ENCODE measurements around the gene BLID.

The BLID gene

DNA sequence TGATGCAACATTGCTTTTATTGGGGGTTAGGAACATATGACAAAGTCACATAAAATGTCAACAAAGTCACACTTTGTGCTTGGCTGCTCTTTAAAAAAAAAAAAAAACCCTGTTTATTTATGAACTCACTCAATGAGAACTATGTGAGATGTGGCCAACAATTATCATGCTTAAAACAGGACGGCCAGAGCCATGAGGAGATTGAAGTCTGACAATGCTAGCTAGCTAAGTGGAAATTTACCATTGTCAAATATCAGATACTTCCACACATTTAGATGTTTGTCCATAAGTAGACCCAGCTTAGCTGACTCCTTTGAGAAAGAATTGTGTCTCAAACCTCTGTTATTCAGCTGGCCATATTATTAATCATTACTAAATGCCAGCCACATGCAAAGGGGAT is 26.9 kb downstream of the BLID start:
- no peaks in the 10 kb centered on the region for H3K4me1 ChIP-seq (ENCODE audit: control insufficient read depth, insufficient read depth, low read length)
- H3K4me3 ChIP-seq (ENCODE audit: low read depth, low read length): no peak overlapping the region
- no peaks in the 10 kb centered on the region for H3K36me3 ChIP-seq (ENCODE audit: control insufficient read depth in 2 of 2, insufficient read depth in 1 of 2, low read length in 2 of 2)
- TF ChIP-seq ZSCAN30 (tag by site-specific recombination; IDR thresholded peaks at IDR 0.05): no peak
- no peak for TF ChIP-seq ZNF843 (tag by site-specific recombination; IDR thresholded peaks at IDR 0.05)
- TF ChIP-seq, protein P1, sequence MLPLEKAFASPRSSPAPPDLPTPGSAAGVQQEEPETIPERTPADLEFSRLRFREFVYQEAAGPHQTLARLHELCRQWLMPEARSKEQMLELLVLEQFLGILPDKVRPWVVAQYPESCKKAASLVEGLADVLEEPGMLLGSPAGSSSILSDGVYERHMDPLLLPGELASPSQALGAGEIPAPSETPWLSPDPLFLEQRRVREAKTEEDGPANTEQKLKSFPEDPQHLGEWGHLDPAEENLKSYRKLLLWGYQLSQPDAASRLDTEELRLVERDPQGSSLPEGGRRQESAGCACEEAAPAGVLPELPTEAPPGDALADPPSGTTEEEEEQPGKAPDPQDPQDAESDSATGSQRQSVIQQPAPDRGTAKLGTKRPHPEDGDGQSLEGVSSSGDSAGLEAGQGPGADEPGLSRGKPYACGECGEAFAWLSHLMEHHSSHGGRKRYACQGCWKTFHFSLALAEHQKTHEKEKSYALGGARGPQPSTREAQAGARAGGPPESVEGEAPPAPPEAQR (tag by site-specific recombination; IDR thresholded peaks at IDR 0.05): no peak
- no peak for TF ChIP-seq KLF8 (tag by site-specific recombination; IDR thresholded peaks at IDR 0.05)
- no peak for TF ChIP-seq ZBTB48 (tag by site-specific recombination; IDR thresholded peaks at IDR 0.05)
- TF ChIP-seq GLI2 (tag by site-specific recombination; IDR thresholded peaks at IDR 0.05; ENCODE audit: borderline replicate concordance, low read depth): no peak
- CTCF ChIA-PET: no interaction called here
- H3K27ac ChIP-seq (ENCODE audit: extremely low read depth, low read depth, low read length): no peak overlapping the region
- no peaks in the 10 kb centered on the region for H3K9me3 ChIP-seq (ENCODE audit: control insufficient read depth, insufficient read depth, low read depth, low read length)
- POLR2A ChIA-PET: no interaction called here

DNA sequence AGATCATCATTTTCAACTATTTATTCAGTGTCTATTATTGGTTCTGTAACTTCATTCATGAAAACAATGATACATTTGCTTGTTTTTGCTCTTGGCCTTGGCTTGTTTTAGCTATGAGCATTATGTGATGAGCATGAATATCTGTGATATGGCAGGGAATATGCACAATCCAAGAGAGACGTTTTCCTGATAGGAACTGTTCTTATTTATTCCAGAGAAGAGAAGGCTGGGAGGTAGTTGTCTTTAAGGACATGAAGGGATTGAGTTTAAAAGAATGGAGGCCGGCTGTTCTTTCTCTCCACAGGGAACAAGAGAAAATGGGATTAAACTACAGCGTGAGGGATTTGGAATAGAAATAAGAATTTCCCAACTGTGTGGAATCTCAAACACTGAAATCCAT is 30.3 kb downstream of the BLID start:
- Histone ChIP-seq H3K36me3 (ENCODE audit: control insufficient read depth in 2 of 2, insufficient read depth in 1 of 2, low read length in 2 of 2) (no peaks in the 10 kb centered on the region), H3K4me3 (ENCODE audit: low read depth, low read length) (no peak overlapping the region), H3K9me3 (ENCODE audit: control insufficient read depth, insufficient read depth, low read depth, low read length) (no peaks in the 10 kb centered on the region), H3K4me1 (ENCODE audit: control insufficient read depth, insufficient read depth, low read length) (no peaks in the 10 kb centered on the region), H3K27ac (ENCODE audit: extremely low read depth, low read depth, low read length) (no peak overlapping the region)
- POLR2A ChIA-PET: no interaction called here
- TF ChIP-seq, protein P2, sequence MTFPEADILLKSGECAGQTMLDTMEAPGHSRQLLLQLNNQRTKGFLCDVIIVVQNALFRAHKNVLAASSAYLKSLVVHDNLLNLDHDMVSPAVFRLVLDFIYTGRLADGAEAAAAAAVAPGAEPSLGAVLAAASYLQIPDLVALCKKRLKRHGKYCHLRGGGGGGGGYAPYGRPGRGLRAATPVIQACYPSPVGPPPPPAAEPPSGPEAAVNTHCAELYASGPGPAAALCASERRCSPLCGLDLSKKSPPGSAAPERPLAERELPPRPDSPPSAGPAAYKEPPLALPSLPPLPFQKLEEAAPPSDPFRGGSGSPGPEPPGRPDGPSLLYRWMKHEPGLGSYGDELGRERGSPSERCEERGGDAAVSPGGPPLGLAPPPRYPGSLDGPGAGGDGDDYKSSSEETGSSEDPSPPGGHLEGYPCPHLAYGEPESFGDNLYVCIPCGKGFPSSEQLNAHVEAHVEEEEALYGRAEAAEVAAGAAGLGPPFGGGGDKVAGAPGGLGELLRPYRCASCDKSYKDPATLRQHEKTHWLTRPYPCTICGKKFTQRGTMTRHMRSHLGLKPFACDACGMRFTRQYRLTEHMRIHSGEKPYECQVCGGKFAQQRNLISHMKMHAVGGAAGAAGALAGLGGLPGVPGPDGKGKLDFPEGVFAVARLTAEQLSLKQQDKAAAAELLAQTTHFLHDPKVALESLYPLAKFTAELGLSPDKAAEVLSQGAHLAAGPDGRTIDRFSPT (tag by site-specific recombination; IDR thresholded peaks at IDR 0.05): no peak
- TF ChIP-seq REPIN1 (tag by site-specific recombination; IDR thresholded peaks at IDR 0.05; ENCODE audit: low read depth): no peak
- no peak for TF ChIP-seq ZNF202 (tag by site-specific recombination; IDR thresholded peaks at IDR 0.05; ENCODE audit: borderline replicate concordance)
- no peak for TF ChIP-seq ZNF707 (tag by site-specific recombination; IDR thresholded peaks at IDR 0.05)
- TF ChIP-seq ZFP37 (tag by site-specific recombination; IDR thresholded peaks at IDR 0.05): no peak
- no peak for TF ChIP-seq ZNF558 (tag by site-specific recombination; IDR thresholded peaks at IDR 0.05)
- TF ChIP-seq ZNF341 (tag by site-specific recombination; IDR thresholded peaks at IDR 0.05; ENCODE audit: low read depth): no peak
- no peak for TF ChIP-seq ZNF626 (tag by site-specific recombination; IDR thresholded peaks at IDR 0.05)
- no peak for TF ChIP-seq ZNF624 (tag by site-specific recombination; IDR thresholded peaks at IDR 0.05)
- no peak for TF ChIP-seq KLF7 (tag by site-specific recombination; IDR thresholded peaks at IDR 0.05; ENCODE audit: borderline replicate concordance)
- no peak for TF ChIP-seq YY2 (tag by site-specific recombination; IDR thresholded peaks at IDR 0.05)
- CTCF ChIA-PET: no interaction called here

DNA sequence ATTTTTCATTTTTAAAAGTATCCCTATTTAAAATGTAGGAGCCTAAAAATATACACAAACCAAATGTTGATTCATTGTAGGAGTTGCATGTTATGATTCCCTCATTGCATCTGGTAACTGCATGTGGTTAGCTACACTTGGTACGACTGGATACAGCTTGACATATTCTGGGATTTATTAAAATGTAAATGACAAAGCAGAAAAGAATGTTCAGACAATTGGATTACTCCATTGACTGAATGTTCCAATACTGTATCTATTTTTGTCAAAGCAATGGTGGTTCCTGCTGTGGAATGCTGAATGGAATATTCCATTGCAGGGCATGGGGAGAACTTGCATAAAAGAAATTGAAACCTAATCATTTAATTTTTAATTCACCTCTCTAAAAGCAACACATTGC is 30.8 kb downstream of the BLID start:
- TF ChIP-seq GFI1B (tag by site-specific recombination; IDR thresholded peaks at IDR 0.05): no peak
- TF ChIP-seq, protein P3, sequence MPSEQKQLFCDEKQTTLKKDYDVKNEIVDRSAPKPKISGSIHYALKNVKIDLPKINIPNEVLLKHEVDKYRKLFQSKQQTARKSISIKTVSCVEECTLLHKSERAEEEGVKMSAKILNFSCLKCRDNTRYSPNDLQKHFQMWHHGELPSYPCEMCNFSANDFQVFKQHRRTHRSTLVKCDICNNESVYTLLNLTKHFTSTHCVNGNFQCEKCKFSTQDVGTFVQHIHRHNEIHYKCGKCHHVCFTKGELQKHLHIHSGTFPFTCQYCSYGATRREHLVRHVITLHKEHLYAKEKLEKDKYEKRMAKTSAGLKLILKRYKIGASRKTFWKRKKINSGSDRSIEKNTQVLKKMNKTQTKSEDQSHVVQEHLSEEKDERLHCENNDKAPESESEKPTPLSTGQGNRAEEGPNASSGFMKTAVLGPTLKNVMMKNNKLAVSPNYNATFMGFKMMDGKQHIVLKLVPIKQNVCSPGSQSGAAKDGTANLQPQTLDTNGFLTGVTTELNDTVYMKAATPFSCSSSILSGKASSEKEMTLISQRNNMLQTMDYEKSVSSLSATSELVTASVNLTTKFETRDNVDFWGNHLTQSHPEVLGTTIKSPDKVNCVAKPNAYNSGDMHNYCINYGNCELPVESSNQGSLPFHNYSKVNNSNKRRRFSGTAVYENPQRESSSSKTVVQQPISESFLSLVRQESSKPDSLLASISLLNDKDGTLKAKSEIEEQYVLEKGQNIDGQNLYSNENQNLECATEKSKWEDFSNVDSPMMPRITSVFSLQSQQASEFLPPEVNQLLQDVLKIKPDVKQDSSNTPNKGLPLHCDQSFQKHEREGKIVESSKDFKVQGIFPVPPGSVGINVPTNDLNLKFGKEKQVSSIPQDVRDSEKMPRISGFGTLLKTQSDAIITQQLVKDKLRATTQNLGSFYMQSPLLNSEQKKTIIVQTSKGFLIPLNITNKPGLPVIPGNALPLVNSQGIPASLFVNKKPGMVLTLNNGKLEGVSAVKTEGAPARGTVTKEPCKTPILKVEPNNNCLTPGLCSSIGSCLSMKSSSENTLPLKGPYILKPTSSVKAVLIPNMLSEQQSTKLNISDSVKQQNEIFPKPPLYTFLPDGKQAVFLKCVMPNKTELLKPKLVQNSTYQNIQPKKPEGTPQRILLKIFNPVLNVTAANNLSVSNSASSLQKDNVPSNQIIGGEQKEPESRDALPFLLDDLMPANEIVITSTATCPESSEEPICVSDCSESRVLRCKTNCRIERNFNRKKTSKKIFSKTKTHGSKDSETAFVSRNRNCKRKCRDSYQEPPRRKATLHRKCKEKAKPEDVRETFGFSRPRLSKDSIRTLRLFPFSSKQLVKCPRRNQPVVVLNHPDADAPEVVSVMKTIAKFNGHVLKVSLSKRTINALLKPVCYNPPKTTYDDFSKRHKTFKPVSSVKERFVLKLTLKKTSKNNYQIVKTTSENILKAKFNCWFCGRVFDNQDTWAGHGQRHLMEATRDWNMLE (tag by site-specific recombination; conservative IDR thresholded peaks at IDR 0.05; ENCODE audit: low read depth): no peak
- CTCF ChIA-PET: interaction anchor here (0.6 kb wide), 1 partner anchor 521 kb away, joined by 3 read pairs; no protein-coding TSS in a partner anchor
- H3K36me3 ChIP-seq (ENCODE audit: control insufficient read depth in 2 of 2, insufficient read depth in 1 of 2, low read length in 2 of 2): no peaks in the 10 kb centered on the region
- POLR2A ChIA-PET: no interaction called here
- no peak overlapping the region for H3K27ac ChIP-seq (ENCODE audit: extremely low read depth, low read depth, low read length)
- no peaks in the 10 kb centered on the region for H3K4me1 ChIP-seq (ENCODE audit: control insufficient read depth, insufficient read depth, low read length)
- H3K9me3 ChIP-seq (ENCODE audit: control insufficient read depth, insufficient read depth, low read depth, low read length): no peaks in the 10 kb centered on the region
- H3K4me3 ChIP-seq (ENCODE audit: low read depth, low read length): no peak overlapping the region
